ENCODE data around the gene CALML3.

GRCh38 chr10:5485948-5486852, 38.6 kb upstream of the CALML3 start:
- TF ChIP-seq CTCF (IDR thresholded peaks at IDR 0.05; ENCODE audit: insufficient read depth, low read depth, low read length) (no peak), EZH2 (IDR thresholded peaks at IDR 0.05; ENCODE audit: insufficient read depth, low read length) (no peak)
